ENCODE results near the gene ZDHHC5. TPM values are rescaled to one million over a fixed set of nuclear protein-coding genes. Genes with fewer than 3 reads are reported as not detected.
"Not testable (repeated sequence)": the region's sequence is repeated elsewhere in the genome, so short reads cannot be mapped to it uniquely, and the experiment has no call there.

The ZDHHC5 gene
- total RNA-seq, 1 donor from 2014 or later: 19.3 TPM

GRCh38 chr11:57681168-57681567, 13.3 kb downstream of the ZDHHC5 start:
- no peaks in the 10 kb centered on the region for H3K9me3 ChIP-seq (ENCODE audit: control insufficient read depth in 3 of 3, low read length in 3 of 3)
- H3K9ac ChIP-seq (ENCODE audit: low read depth in 1 of 3, low read length in 3 of 3): no peak overlapping the region
- no peaks in the 10 kb centered on the region for H3K27me3 ChIP-seq (ENCODE audit: control insufficient read depth in 3 of 3, insufficient read depth in 3 of 3, low read length in 3 of 3)
- peaks cover 0 to 5% (median 4%) of the 10 kb centered on the region in 3 donors for H3K4me1 ChIP-seq (ENCODE audit: control insufficient read depth in 3 of 3, insufficient read depth in 3 of 3, low read length in 3 of 3)
- H3K27ac ChIP-seq (ENCODE audit: low read depth, low read length): no peak overlapping the region
- H3K36me3 ChIP-seq (ENCODE audit: control insufficient read depth in 3 of 3, insufficient read depth in 3 of 3, low read length in 3 of 3): peaks cover 5 to 34% (median 29%) of the 10 kb centered on the region in 3 donors
- no peak overlapping the region for H3K4me3 ChIP-seq (ENCODE audit: low read length in 3 of 3)

- H3K27me3 ChIP-seq (ENCODE audit: control insufficient read depth in 3 of 3, insufficient read depth in 3 of 3, low read length in 3 of 3); H3K9ac ChIP-seq (ENCODE audit: low read depth in 1 of 3, low read length in 3 of 3); H3K4me1 ChIP-seq (ENCODE audit: control insufficient read depth in 3 of 3, insufficient read depth in 3 of 3, low read length in 3 of 3); H3K27ac ChIP-seq (ENCODE audit: low read depth, low read length); H3K4me3 ChIP-seq (ENCODE audit: low read length in 3 of 3); H3K9me3 ChIP-seq (ENCODE audit: control insufficient read depth in 3 of 3, low read length in 3 of 3): not testable (repeated sequence)
- peaks cover 52 to 64% (median 56%) of the 10 kb centered on the region in 3 donors for H3K36me3 ChIP-seq (ENCODE audit: control insufficient read depth in 3 of 3, insufficient read depth in 3 of 3, low read length in 3 of 3)
Measured at GRCh38 chr11:57690474-57690873, 22.6 kb downstream of the ZDHHC5 start.

- Histone ChIP-seq H3K9ac (ENCODE audit: low read depth in 1 of 3, low read length in 3 of 3) (peak overlapping the region in 1 of 3 donors; percentile 14), H3K4me1 (ENCODE audit: control insufficient read depth in 3 of 3, insufficient read depth in 3 of 3, low read length in 3 of 3) (no peaks in the 10 kb centered on the region), H3K36me3 (ENCODE audit: control insufficient read depth in 3 of 3, insufficient read depth in 3 of 3, low read length in 3 of 3) (peaks cover 60 to 75% (median 61%) of the 10 kb centered on the region in 3 donors), H3K27ac (ENCODE audit: low read depth, low read length) (no peak overlapping the region), H3K9me3 (ENCODE audit: control insufficient read depth in 3 of 3, low read length in 3 of 3) (no peaks in the 10 kb centered on the region), H3K27me3 (ENCODE audit: control insufficient read depth in 3 of 3, insufficient read depth in 3 of 3, low read length in 3 of 3) (no peaks in the 10 kb centered on the region), H3K4me3 (ENCODE audit: low read length in 3 of 3) (no peak overlapping the region)
Measured at GRCh38 chr11:57698843-57699365, 31.0 kb downstream of the ZDHHC5 start.

- Histone ChIP-seq H3K36me3 (ENCODE audit: control insufficient read depth in 3 of 3, insufficient read depth in 3 of 3, low read length in 3 of 3) (peaks cover 57 to 75% (median 59%) of the 10 kb centered on the region in 3 donors), H3K9me3 (ENCODE audit: control insufficient read depth in 3 of 3, low read length in 3 of 3) (no peaks in the 10 kb centered on the region)
Measured at GRCh38 chr11:57699813-57700212, 31.9 kb downstream of the ZDHHC5 start.

DNA sequence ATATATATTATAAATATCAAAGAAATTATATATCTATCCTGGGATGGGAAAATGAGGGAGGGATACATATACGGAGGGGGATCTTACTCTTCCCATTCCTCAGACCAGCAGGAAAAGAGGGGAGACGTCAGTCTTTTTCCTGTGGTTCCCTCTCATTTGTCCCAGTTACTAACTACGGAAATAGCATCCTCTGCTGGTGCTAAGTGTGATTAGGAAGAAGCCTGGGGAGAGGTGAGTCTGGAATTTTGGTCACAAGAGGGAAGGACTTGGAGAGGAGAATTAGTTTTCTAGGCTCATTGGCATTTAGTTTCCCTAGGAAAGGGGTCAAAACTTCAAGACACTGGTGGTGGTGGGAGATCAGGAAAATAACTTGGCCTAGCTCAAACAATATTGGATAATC, 32.5 kb downstream of the ZDHHC5 start:
- peaks cover 55 to 73% (median 57%) of the 10 kb centered on the region in 3 donors for H3K36me3 ChIP-seq (ENCODE audit: control insufficient read depth in 3 of 3, insufficient read depth in 3 of 3, low read length in 3 of 3)
- H3K9ac ChIP-seq (ENCODE audit: low read depth in 1 of 3, low read length in 3 of 3): no peak overlapping the region
- no peaks in the 10 kb centered on the region for H3K4me1 ChIP-seq (ENCODE audit: control insufficient read depth in 3 of 3, insufficient read depth in 3 of 3, low read length in 3 of 3)
- no peaks in the 10 kb centered on the region for H3K27me3 ChIP-seq (ENCODE audit: control insufficient read depth in 3 of 3, insufficient read depth in 3 of 3, low read length in 3 of 3)
- H3K9me3 ChIP-seq (ENCODE audit: control insufficient read depth in 3 of 3, low read length in 3 of 3): no peaks in the 10 kb centered on the region
- H3K27ac ChIP-seq (ENCODE audit: low read depth, low read length): no peak overlapping the region
- no peak overlapping the region for H3K4me3 ChIP-seq (ENCODE audit: low read length in 3 of 3)

More at GRCh38 chr11:57699813-57700212, 31.9 kb downstream of the ZDHHC5 start:
- no peaks in the 10 kb centered on the region for H3K4me1 ChIP-seq (ENCODE audit: control insufficient read depth in 3 of 3, insufficient read depth in 3 of 3, low read length in 3 of 3)
- H3K27me3 ChIP-seq (ENCODE audit: control insufficient read depth in 3 of 3, insufficient read depth in 3 of 3, low read length in 3 of 3): no peaks in the 10 kb centered on the region
- no peak overlapping the region for H3K9ac ChIP-seq (ENCODE audit: low read depth in 1 of 3, low read length in 3 of 3)
- no peak overlapping the region for H3K27ac ChIP-seq (ENCODE audit: low read depth, low read length)
- no peak overlapping the region for H3K4me3 ChIP-seq (ENCODE audit: low read length in 3 of 3)

- H3K27ac ChIP-seq (ENCODE audit: low read depth, low read length): no peak overlapping the region
- no peaks in the 10 kb centered on the region for H3K9me3 ChIP-seq (ENCODE audit: control insufficient read depth in 3 of 3, low read length in 3 of 3)
- peaks cover 0 to 2% (median 0%) of the 10 kb centered on the region in 3 donors for H3K4me1 ChIP-seq (ENCODE audit: control insufficient read depth in 3 of 3, insufficient read depth in 3 of 3, low read length in 3 of 3)
- no peaks in the 10 kb centered on the region for H3K27me3 ChIP-seq (ENCODE audit: control insufficient read depth in 3 of 3, insufficient read depth in 3 of 3, low read length in 3 of 3)
- peaks cover 36 to 55% (median 38%) of the 10 kb centered on the region in 3 donors for H3K36me3 ChIP-seq (ENCODE audit: control insufficient read depth in 3 of 3, insufficient read depth in 3 of 3, low read length in 3 of 3)
- no peak overlapping the region for H3K9ac ChIP-seq (ENCODE audit: low read depth in 1 of 3, low read length in 3 of 3)
- H3K4me3 ChIP-seq (ENCODE audit: low read length in 3 of 3): no peak overlapping the region
Measured at GRCh38 chr11:57703341-57703740, 35.4 kb downstream of the ZDHHC5 start.

DNA sequence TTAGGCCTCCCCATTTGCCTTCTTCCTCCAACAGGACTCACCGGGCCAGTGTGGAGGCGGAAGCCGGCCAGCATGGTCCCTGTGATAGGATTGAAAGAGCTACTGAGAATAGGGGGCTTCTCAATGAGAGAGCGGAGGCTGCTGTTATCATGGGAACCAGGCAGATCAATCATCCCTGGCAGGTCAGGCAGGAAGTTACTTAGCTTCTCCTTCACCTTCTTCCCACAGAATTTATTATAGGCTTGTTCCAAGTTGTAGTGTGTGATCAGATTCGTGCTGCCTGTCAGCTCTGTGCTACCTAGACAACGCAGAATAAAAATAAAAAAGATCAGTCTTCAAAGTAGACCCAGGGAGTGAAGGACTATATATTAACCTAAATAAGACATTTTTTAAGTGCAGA, 37.0 kb downstream of the ZDHHC5 start:
- peaks cover 20 to 39% (median 22%) of the 10 kb centered on the region in 3 donors for H3K36me3 ChIP-seq (ENCODE audit: control insufficient read depth in 3 of 3, insufficient read depth in 3 of 3, low read length in 3 of 3)

GRCh38 chr11:57705432-57705831, 37.5 kb downstream of the ZDHHC5 start:
- H3K27ac ChIP-seq (ENCODE audit: low read depth, low read length); H3K4me1 ChIP-seq (ENCODE audit: control insufficient read depth in 3 of 3, insufficient read depth in 3 of 3, low read length in 3 of 3); H3K27me3 ChIP-seq (ENCODE audit: control insufficient read depth in 3 of 3, insufficient read depth in 3 of 3, low read length in 3 of 3); H3K9me3 ChIP-seq (ENCODE audit: control insufficient read depth in 3 of 3, low read length in 3 of 3); H3K9ac ChIP-seq (ENCODE audit: low read depth in 1 of 3, low read length in 3 of 3); H3K4me3 ChIP-seq (ENCODE audit: low read length in 3 of 3): not testable (repeated sequence)
- peaks cover 17 to 35% (median 20%) of the 10 kb centered on the region in 3 donors for H3K36me3 ChIP-seq (ENCODE audit: control insufficient read depth in 3 of 3, insufficient read depth in 3 of 3, low read length in 3 of 3)

More for the DNA sequence above, 37.0 kb downstream of the ZDHHC5 start:
- no peak overlapping the region for H3K4me3 ChIP-seq (ENCODE audit: low read length in 3 of 3)
- no peaks in the 10 kb centered on the region for H3K9me3 ChIP-seq (ENCODE audit: control insufficient read depth in 3 of 3, low read length in 3 of 3)
- H3K4me1 ChIP-seq (ENCODE audit: control insufficient read depth in 3 of 3, insufficient read depth in 3 of 3, low read length in 3 of 3): peaks cover 0 to 2% (median 0%) of the 10 kb centered on the region in 3 donors
- no peak overlapping the region for H3K9ac ChIP-seq (ENCODE audit: low read depth in 1 of 3, low read length in 3 of 3)
- no peak overlapping the region for H3K27ac ChIP-seq (ENCODE audit: low read depth, low read length)
- H3K27me3 ChIP-seq (ENCODE audit: control insufficient read depth in 3 of 3, insufficient read depth in 3 of 3, low read length in 3 of 3): no peaks in the 10 kb centered on the region

- H3K9me3 ChIP-seq (ENCODE audit: control insufficient read depth in 3 of 3, low read length in 3 of 3): no peaks in the 10 kb centered on the region
Measured at GRCh38 chr11:57709802-57710367, 42.0 kb downstream of the ZDHHC5 start.

DNA sequence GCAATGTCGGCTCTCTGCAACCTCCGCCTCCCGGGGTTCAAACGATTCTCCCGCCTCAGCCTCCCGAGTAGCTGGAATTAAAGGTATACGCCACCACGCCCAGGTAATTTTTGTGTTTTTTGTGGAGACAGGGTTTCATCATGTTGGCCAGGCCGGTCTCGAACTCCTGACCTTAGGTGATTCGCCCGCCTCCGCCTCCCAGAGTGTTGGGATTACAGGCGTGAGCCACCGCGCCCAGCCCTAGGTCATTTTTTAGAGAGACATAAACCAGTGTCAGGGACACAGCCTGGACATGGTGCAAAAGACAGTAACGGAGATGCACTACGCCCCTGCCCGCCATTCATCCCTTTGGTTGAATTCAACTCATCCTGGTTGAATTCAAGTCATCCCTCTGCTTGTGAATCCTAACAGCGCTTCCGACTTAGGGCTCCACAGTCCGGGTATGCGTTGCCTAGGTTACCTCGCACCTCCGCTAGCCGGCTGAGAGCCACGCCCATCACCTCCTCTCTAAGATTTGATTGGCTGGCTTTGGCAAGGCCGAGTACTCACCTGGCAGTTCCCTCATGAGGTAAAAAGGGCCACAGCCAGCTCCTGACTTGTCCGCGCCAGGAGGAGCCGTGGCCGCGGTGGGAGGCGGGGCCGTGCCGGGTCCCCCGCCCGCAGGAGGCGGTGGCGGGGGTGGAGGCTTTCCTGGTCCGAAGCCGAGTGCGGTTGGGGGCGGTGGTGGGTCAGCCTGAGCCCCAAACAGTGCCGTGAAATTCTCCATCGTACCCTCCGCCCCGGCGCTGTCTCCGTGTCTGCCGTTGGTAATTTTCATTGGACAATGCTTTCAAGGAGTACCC, 43.7 kb downstream of the ZDHHC5 start, which contains the start of gene MED19:
Gene MED19, minus strand, starts transcription at position 802 of the 842 bp plus-strand sequence. Its CDS starts 36 bp downstream, at position 766.
- no peaks in the 10 kb centered on the region for H3K27me3 ChIP-seq (ENCODE audit: control insufficient read depth in 3 of 3, insufficient read depth in 3 of 3, low read length in 3 of 3)
- H3K9ac ChIP-seq (ENCODE audit: low read depth in 1 of 3, low read length in 3 of 3): peak within 1 kb of the TSS; percentile 85 to 99 (median 94)
- peak within 1 kb of the TSS; percentile 97 to 100 (median 98) for H3K4me3 ChIP-seq (ENCODE audit: low read length in 3 of 3)
- peaks cover 25 to 34% (median 26%) of the 10 kb centered on the region in 3 donors for H3K4me1 ChIP-seq (ENCODE audit: control insufficient read depth in 3 of 3, insufficient read depth in 3 of 3, low read length in 3 of 3)
- no peaks in the 10 kb centered on the region for H3K9me3 ChIP-seq (ENCODE audit: control insufficient read depth in 3 of 3, low read length in 3 of 3)
- no peaks in the 10 kb centered on the region for H3K36me3 ChIP-seq (ENCODE audit: control insufficient read depth in 3 of 3, insufficient read depth in 3 of 3, low read length in 3 of 3)
- H3K27ac ChIP-seq (ENCODE audit: low read depth, low read length): peak within 1 kb of the TSS; percentile 84

More at GRCh38 chr11:57709802-57710367, 42.0 kb downstream of the ZDHHC5 start:
- Histone ChIP-seq H3K9ac (ENCODE audit: low read depth in 1 of 3, low read length in 3 of 3) (no peak overlapping the region), H3K36me3 (ENCODE audit: control insufficient read depth in 3 of 3, insufficient read depth in 3 of 3, low read length in 3 of 3) (peaks cover 1% of the 10 kb centered on the region in 3 donors), H3K4me1 (ENCODE audit: control insufficient read depth in 3 of 3, insufficient read depth in 3 of 3, low read length in 3 of 3) (peaks cover 25 to 34% (median 26%) of the 10 kb centered on the region in 3 donors), H3K4me3 (ENCODE audit: low read length in 3 of 3) (no peak overlapping the region), H3K27me3 (ENCODE audit: control insufficient read depth in 3 of 3, insufficient read depth in 3 of 3, low read length in 3 of 3) (no peaks in the 10 kb centered on the region), H3K27ac (ENCODE audit: low read depth, low read length) (no peak overlapping the region)

All from skeletal muscle tissue (tissue), 4 donors.